ENCODE results near the gene MACROD2. TPM values are rescaled to one million over a fixed set of nuclear protein-coding genes. Genes with fewer than 3 reads are reported as not detected.
"Not testable (repeated sequence)": the region's sequence is repeated elsewhere in the genome, so short reads cannot be mapped to it uniquely, and the experiment has no call there.

MACROD2 gene
- polyA plus RNA-seq, 1 donor: 2.7 TPM

- no peak for DNase-seq (ENCODE audit: low read depth)
Observed at GRCh38 chr20:14410869-14411555, 415.7 kb downstream of the MACROD2 start.

- no peak for DNase-seq (ENCODE audit: low read depth)
Observed at GRCh38 chr20:14412065-14412681, 416.9 kb downstream of the MACROD2 start.

GRCh38 chr20:14413835-14414234 is 418.5 kb downstream of the MACROD2 start:
- no peak for DNase-seq (ENCODE audit: low read depth)

GRCh38 chr20:14414560-14414959 is 419.2 kb downstream of the MACROD2 start:
- no peak for DNase-seq (ENCODE audit: low read depth)

GRCh38 chr20:14415467-14415866 is 420.2 kb downstream of the MACROD2 start:
- no peak for DNase-seq (ENCODE audit: low read depth)

GRCh38 chr20:14418376-14418775 is 423.1 kb downstream of the MACROD2 start:
- peak; percentile 87 for DNase-seq (ENCODE audit: low read depth)

- DNase-seq (ENCODE audit: low read depth): no peak
Observed at GRCh38 chr20:14422892-14423291, 427.6 kb downstream of the MACROD2 start.

GRCh38 chr20:14431568-14431967 is 436.3 kb downstream of the MACROD2 start:
- no peak for DNase-seq (ENCODE audit: low read depth)

- no peak for DNase-seq (ENCODE audit: low read depth)
Observed at GRCh38 chr20:14432085-14432484, 436.8 kb downstream of the MACROD2 start.

- no peak for DNase-seq (ENCODE audit: low read depth)
Observed at GRCh38 chr20:14432597-14432996, 437.3 kb downstream of the MACROD2 start.

- no peak for DNase-seq (ENCODE audit: low read depth)
Observed at GRCh38 chr20:14434384-14435136, 439.2 kb downstream of the MACROD2 start.

- no peak for DNase-seq (ENCODE audit: low read depth)
Observed at GRCh38 chr20:14441201-14441600, 445.9 kb downstream of the MACROD2 start.

- no peak for DNase-seq (ENCODE audit: low read depth)
Observed at GRCh38 chr20:14444106-14444505, 448.8 kb downstream of the MACROD2 start.

GRCh38 chr20:14445310-14445709 is 450.0 kb downstream of the MACROD2 start:
- no peak for DNase-seq (ENCODE audit: low read depth)

- no peak for DNase-seq (ENCODE audit: low read depth)
Observed at GRCh38 chr20:14445902-14446301, 450.6 kb downstream of the MACROD2 start.

- DNase-seq (ENCODE audit: low read depth): no peak
Observed at GRCh38 chr20:14446446-14446845, 451.1 kb downstream of the MACROD2 start.

- DNase-seq (ENCODE audit: low read depth): no peak
Observed at GRCh38 chr20:14449323-14449722, 454.0 kb downstream of the MACROD2 start.

- no peak for DNase-seq (ENCODE audit: low read depth)
Observed at GRCh38 chr20:14450256-14450655, 454.9 kb downstream of the MACROD2 start.

GRCh38 chr20:14451458-14451857 is 456.1 kb downstream of the MACROD2 start:
- no peak for DNase-seq (ENCODE audit: low read depth)

- DNase-seq (ENCODE audit: low read depth): no peak
Observed at GRCh38 chr20:14453259-14453658, 457.9 kb downstream of the MACROD2 start.

GRCh38 chr20:14454296-14454695 is 459.0 kb downstream of the MACROD2 start:
- DNase-seq (ENCODE audit: low read depth): no peak

GRCh38 chr20:14467104-14467827 is 471.9 kb downstream of the MACROD2 start:
- DNase-seq (ENCODE audit: low read depth): not testable (repeated sequence)
